Bronchial epithelial cell (primary cell): ENCODE measurements around the gene NDUFV3. TPM values are rescaled to one million over a fixed set of nuclear protein-coding genes. Genes with fewer than 3 reads are reported as not detected.
"Not testable (repeated sequence)": the region's sequence is repeated elsewhere in the genome, so short reads cannot be mapped to it uniquely, and the experiment has no call there.

Experiments
- DNase-seq: peaks from one replicate; pipeline ENCODE4 v3.0.0-alpha.2; 2010; ENCODE audit warnings: low read depth
- FAIRE-seq: peaks from 2 replicates; lab custom pipeline; 2011; peaks lifted over from hg19 to GRCh38; lab: Jason Lieb, UNC
- H3K27me3 ChIP-seq: 2 replicates; pipeline ENCODE4 v1.5.1; 2011; ENCODE audit warnings: low read length; ENCODE audit not compliant: control insufficient read depth, insufficient read depth
- H3K36me3 ChIP-seq: 2 replicates; pipeline ENCODE4 v1.5.1; 2011; ENCODE audit warnings: low read length; ENCODE audit not compliant: control insufficient read depth, insufficient read depth
- H3K4me3 ChIP-seq: 2 replicates; pipeline ENCODE4 v1.5.1; 2011; ENCODE audit warnings: mild to moderate bottlenecking, low read depth, low read length, control low read depth
- total RNA-seq: library from RNA; depleted of rRNA; stranded (reverse); fragments of >200 nt; gene quantifications from 2 replicates; pipeline ENCODE4 v1.2.1, GENCODE V29; 2014
- TF ChIP-seq, protein P1 (sequence below): IDR thresholded peaks from 2 replicates; pipeline ENCODE4 v1.5.1; 2011; ENCODE audit warnings: mild to moderate bottlenecking, moderate library complexity, low read length, control low read depth, inconsistent platforms; ENCODE audit not compliant: insufficient read depth, severe bottlenecking

Gene NDUFV3
- total RNA-seq, 1 donor from 2014 or later = 29.7 TPM

DNA sequence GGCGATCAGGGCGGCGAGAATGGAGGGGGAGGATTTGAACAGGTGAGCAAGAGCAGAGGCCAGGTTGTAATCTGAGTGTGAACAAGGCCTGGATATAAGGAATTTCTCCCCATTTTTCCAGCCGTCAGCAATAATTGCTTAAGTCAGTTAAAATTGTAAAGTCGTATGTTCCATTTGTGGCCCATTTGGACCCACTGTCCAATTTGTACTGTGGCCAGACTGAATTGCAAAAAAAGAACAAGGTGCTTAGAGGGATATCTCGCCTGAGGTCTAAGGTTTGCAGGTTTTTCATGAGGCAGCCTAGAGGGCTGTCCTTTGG is 31.3 kb downstream of the NDUFV3 start:
- Histone ChIP-seq H3K27me3 (no peaks in the 10 kb centered on the region), H3K4me3 (no peak overlapping the region), H3K36me3 (no peaks in the 10 kb centered on the region)
- TF ChIP-seq, protein P1, sequence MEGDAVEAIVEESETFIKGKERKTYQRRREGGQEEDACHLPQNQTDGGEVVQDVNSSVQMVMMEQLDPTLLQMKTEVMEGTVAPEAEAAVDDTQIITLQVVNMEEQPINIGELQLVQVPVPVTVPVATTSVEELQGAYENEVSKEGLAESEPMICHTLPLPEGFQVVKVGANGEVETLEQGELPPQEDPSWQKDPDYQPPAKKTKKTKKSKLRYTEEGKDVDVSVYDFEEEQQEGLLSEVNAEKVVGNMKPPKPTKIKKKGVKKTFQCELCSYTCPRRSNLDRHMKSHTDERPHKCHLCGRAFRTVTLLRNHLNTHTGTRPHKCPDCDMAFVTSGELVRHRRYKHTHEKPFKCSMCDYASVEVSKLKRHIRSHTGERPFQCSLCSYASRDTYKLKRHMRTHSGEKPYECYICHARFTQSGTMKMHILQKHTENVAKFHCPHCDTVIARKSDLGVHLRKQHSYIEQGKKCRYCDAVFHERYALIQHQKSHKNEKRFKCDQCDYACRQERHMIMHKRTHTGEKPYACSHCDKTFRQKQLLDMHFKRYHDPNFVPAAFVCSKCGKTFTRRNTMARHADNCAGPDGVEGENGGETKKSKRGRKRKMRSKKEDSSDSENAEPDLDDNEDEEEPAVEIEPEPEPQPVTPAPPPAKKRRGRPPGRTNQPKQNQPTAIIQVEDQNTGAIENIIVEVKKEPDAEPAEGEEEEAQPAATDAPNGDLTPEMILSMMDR = no peak
- DNase-seq = no peak
- no peak for FAIRE-seq

- H3K4me3 ChIP-seq = no peak within 1 kb of the TSS
Observed at GRCh38 chr21:42925114-42925926, 32.2 kb downstream of the NDUFV3 start, which contains the start of gene ERVH48-1. ERVH48-1 (minus strand) TSS chr21:42925630; CDS start chr21:42919006, 6,624 bp downstream.

GRCh38 chr21:42927474-42928200 is 34.5 kb downstream of the NDUFV3 start:
- not testable (repeated sequence) for FAIRE-seq, H3K4me3 ChIP-seq, H3K27me3 ChIP-seq, H3K36me3 ChIP-seq, DNase-seq

More at GRCh38 chr21:42925114-42925926, 32.2 kb downstream of the NDUFV3 start, which contains the start of gene ERVH48-1:
- Histone ChIP-seq H3K27me3 (no peaks in the 10 kb centered on the region), H3K36me3 (no peaks in the 10 kb centered on the region)
- TF ChIP-seq, protein P1 = no peak
- DNase-seq (no peak), FAIRE-seq (no peak)

GRCh38 chr21:42929969-42930368 is 36.9 kb downstream of the NDUFV3 start:
- H3K36me3 ChIP-seq = no peaks in the 10 kb centered on the region
- no peaks in the 10 kb centered on the region for H3K27me3 ChIP-seq
- no peak overlapping the region for H3K4me3 ChIP-seq
- TF ChIP-seq, protein P1 = no peak
- FAIRE-seq (no peak), DNase-seq (no peak)

DNA sequence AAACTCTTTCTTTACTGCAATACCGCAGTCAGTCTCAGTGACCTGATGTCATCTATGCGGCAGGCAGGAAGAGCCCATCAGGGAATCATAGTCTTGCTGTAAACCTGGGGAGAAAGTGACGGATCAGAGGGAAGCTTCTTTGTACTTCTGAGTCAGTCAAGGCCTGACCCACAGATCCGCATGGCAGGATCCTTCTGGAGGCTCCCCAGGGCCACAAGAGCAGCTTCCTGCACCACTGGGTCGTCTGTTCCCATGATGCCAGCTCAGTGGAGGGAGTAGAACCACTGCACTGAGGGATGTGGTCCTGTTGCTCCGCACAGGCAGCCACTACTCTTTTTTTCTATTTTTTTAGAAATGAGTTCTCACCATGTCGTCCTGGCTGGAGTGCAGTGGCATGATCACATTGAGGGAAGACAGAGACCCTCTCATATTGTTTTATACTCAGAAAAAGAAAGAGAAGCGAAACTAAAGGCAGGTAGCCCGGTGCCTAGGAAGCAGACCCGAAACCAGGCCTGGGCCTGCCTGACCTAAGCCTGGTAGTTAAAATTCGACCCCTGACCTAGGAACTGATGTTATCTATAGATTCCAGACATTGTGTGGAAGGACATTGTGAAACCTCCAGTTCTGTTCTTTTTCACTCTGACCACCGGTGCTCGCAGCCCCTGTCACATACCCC is 38.6 kb downstream of the NDUFV3 start:
- TF ChIP-seq, protein P1 = no peak
- no peak for DNase-seq
- FAIRE-seq = no peak
- Histone ChIP-seq H3K27me3 (no peaks in the 10 kb centered on the region), H3K36me3 (no peaks in the 10 kb centered on the region), H3K4me3 (no peak overlapping the region)

DNA sequence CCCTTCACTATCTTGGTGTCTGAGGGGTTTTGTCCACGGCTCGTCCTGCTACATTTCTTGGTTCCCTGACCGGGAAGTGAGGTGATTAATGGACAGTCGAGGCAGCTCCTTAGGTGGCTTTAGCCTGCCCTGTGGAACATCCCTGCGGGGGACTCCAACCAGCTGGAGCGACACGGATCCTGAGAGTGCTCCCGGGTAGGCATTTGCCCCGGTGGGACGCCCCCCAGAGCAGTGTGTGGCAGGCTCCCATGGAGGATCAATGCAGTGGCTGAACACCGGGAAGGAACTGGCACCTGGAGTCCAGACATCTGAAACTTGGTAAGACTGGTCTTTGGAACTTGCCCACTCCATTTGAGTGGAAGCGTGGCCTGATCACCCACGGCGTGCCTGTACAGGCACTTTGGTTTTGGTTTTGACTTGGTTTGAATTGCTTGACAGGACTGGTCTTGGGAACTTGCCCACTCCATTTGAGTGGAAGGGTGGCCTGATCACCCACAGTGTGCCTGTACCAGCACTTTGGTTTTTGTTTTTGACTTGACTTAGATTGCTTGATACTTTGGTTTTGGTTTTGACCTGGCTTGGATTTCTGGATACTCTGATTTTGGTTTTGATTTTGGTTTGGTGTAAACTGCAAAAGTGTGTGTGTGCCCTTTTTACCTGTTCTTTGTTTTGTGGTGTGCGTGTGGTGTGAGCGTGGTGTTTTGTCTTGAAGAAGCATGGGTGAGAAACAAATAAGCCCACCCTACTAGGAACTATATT is 39.4 kb downstream of the NDUFV3 start:
- H3K4me3 ChIP-seq, DNase-seq, FAIRE-seq, H3K36me3 ChIP-seq, H3K27me3 ChIP-seq: not testable (repeated sequence)

DNA sequence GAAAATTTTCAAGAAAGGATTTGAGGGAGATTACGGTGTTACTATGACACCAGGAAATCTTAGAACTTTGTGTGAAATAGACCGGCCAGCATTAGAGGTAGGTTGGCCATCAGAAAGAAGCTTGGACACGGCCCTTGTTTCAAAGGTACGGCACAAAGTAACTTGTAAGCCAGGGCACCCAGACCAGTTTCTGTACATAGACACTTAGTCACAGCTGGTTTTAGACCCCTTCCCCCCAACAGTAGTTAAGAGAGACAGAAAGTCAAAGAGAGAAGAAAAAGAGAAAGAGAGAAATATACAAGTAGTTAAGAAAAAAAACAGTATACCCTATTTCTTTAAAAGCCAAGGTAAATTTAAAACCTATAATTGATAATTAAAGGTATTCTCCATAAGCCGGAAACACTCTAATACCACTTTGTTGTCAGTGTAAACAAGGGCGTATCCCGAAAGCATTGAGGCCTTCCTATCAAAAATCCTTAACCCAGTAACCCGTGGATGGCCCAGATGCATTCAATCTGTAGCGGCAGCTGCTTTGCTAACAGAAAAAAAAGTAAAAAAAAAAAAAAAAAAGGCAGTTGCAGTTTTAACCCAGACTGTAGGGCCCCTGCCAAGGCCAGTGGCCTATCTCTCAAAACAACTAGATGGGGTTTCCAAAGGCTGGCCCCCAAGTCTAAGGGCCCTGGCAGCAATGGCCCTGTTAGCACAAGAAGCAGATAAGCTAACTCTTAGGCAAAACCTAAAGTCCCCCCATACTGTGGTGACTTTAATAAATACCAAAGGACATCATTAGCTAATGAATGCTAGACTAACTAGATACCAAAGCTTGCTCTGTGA is 40.2 kb downstream of the NDUFV3 start:
- H3K4me3 ChIP-seq, FAIRE-seq, H3K36me3 ChIP-seq, H3K27me3 ChIP-seq: not testable (repeated sequence)
- DNase-seq = peak; percentile 35

DNA sequence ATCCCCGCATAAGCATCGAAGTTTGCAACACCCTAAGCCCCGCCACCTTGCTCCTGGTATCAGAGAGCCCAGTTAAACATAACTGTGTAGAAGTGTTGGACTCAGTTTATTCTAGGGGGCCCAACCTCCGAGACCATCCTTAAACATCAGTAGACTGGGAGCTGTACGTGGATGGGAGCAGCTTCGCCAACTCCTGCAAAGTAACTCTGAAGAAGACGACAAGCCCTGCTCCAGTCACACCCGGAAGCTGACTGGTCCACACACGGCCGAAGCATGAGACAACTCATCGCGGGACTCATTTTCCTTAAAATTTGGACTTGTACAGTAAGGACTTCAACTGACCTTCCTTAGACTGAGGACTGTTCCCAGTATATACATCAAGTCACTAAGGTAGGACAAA is 40.9 kb downstream of the NDUFV3 start:
- not testable (repeated sequence) for FAIRE-seq, H3K27me3 ChIP-seq, H3K36me3 ChIP-seq, DNase-seq, H3K4me3 ChIP-seq

- H3K4me3 ChIP-seq, H3K27me3 ChIP-seq, FAIRE-seq, H3K36me3 ChIP-seq: not testable (repeated sequence)
- peak; percentile 51 for DNase-seq
Observed at GRCh38 chr21:42936360-42936759, 43.3 kb downstream of the NDUFV3 start.
